VCaP (cell line): ENCODE results near the gene POLR2E.
A peak's percentile ranks its signal among the peaks of the same experiment; 100 is the strongest.

ENCODE experiments used
- H3K27ac ChIP-seq: fragments of 450-650 bp; 2 replicates; pipeline ENCODE4 v1.5.1; 2017
- TF ChIP-seq, protein P1 (sequence below): fragments of 450-650 bp; conservative IDR thresholded peaks from 2 replicates; pipeline ENCODE4 v1.5.1; 2017; ENCODE audit warnings: mild to moderate bottlenecking, moderate library complexity

Gene POLR2E

DNA sequence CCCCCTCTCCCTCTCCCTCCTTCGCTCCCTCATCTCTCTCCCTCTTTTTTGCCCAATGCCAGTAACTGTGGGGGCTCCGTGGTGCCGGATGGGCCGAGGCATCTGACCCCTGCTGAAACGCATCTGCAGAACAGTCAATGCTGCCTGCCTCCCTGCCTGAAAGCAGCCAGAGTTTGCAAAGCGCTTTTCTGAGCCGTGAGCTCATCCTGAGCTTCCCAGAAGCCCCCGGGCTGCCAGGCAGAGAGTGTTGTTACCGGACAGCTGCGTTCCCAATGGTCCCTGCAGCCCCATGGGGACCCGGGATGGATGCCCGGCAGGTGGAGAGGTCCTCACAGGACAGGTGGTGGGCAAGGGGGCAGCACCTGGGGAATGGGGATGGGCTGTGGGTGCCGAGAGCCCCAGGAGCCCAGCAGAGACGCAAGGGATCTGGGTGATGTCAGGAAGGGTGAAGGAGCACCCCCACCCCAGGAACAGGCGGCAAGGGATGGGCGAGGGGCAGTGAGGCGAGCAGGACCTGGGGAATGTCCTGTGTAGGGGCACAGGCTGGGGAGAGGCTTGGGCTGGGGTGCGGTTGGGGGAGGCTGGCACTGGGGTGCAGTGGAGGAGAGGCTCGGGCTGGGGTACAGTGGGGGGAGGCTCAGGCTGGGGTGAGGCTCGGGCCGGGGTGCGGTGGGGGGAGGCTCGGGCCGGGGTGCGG lies 41.6 kb upstream of the POLR2E start:
- H3K27ac ChIP-seq: no peak overlapping the region
- TF ChIP-seq, protein P1, sequence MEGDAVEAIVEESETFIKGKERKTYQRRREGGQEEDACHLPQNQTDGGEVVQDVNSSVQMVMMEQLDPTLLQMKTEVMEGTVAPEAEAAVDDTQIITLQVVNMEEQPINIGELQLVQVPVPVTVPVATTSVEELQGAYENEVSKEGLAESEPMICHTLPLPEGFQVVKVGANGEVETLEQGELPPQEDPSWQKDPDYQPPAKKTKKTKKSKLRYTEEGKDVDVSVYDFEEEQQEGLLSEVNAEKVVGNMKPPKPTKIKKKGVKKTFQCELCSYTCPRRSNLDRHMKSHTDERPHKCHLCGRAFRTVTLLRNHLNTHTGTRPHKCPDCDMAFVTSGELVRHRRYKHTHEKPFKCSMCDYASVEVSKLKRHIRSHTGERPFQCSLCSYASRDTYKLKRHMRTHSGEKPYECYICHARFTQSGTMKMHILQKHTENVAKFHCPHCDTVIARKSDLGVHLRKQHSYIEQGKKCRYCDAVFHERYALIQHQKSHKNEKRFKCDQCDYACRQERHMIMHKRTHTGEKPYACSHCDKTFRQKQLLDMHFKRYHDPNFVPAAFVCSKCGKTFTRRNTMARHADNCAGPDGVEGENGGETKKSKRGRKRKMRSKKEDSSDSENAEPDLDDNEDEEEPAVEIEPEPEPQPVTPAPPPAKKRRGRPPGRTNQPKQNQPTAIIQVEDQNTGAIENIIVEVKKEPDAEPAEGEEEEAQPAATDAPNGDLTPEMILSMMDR: no peak

DNA sequence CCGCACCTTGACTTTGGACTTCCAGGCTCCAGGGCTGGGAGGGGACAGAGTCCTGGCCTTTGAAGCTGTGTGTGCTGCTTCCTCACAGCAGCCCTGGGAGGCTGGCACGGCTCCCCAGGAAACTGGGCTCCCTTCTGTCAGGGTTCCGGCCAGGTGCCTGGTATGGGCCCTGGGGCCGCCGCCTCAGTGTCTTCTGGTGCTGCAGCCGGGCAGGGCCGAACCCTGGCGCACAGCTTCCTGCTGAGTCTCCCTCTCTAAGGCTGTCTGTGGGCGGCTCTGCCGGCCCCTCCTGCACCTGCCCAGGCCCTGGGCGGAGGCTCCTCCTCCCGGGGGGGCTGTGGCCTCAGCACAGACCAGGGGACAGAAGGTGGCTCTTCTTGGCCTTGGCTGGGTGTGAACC lies 41.0 kb upstream of the POLR2E start:
- no peak overlapping the region for H3K27ac ChIP-seq
- TF ChIP-seq, protein P1: no peak

DNA sequence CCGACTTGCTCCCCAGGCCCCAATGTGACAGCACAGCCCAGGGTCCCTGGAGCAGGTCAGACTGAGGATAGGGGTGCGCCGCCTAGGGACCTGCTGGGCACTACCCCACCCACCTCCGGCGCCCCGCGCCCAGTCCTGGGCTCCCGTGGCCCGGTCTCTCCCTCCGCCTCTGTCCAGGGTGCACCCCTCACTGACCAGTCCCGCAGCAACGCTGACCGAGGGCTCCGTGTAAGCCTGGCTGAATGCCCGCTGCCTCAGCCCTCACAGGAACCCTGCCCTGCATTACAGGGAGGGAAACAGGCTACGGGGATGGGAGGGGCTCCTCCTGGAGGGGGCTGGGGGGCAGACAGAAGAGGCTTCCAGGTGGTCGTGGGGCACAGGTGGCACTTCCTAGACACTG lies 40.3 kb upstream of the POLR2E start:
- no peak overlapping the region for H3K27ac ChIP-seq
- TF ChIP-seq, protein P1: no peak

DNA sequence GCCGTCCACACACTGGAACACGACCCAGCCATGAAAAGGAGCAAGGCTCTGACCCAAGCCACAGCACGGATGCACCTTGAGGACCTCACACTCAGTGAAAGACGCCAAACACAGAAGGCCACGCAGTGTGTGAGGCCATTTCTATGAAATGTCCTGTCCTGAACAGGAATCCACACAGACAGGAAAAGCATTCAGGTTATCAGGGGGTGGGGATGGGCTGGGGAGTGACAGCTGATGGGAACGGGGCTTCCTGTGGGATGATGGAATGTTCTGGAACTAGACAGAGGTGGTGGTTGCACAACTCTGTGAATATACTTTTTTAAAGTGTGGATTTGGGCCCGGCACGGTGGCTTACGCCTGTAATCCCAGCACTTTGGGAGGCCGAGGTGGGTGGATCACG lies 39.3 kb upstream of the POLR2E start:
- H3K27ac ChIP-seq: no peak overlapping the region
- TF ChIP-seq, protein P1: no peak

DNA sequence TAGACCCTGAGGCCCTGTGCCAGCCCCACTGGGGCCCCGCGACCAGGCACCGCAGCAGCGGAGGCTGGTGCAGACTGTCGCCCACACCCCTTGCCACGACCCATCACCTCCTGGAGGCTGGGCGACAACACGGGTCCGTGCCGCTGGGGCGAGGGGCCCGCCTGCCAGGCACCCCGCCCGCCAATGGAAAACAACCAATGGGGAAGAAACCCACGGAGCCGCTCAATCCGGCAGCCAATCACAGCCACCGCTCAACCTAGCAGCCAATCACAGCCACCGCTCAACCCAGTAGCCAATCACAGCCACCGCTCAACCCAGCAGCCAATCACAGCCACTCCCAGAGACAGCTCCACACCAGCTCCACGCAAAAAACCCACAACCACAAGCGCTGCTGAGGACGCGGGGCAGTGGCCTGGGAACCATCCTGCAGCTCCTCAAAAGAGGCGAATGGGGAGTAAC lies 38.3 kb upstream of the POLR2E start:
- H3K27ac ChIP-seq: no peak overlapping the region

DNA sequence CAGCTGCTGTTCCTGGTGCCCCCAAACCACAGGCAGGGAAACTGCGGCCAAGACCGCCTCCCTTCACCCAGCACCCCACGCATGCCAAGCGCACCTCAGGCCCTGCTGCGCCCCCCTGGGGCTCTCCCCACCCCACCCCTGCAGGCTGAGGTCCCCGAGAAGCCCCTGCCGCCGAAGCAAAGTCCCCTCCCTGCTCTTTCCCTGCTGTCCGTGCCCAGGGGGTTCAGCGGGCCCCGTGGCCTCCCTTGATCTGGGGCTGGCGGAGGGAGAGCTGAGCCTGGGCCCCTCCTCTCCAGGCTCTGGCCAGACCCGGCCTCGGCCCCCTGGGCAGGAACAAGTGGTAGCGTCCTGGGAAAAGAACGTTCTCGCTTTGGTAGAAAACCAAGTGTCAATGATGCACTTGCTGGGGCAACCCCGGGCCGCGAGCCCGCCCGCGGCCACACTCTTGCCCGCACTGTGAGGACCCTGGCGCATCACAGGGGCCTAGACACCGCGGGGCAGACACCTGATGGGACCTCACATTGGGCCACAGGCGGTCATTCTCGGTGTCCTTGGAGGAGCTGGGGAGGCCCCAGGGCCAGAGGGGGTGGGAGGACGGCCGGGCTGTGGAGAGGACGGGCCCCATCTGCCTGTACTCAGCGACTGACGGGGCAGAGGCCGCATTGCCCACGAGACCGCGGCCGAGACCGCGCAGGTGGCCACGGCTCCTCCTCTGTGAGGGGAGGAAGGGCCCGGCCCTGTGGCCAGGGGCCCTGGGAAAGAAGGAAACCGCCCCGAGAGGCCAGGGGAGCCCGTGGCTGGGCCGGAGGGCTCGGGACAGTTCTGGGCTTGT lies 37.6 kb upstream of the POLR2E start:
- TF ChIP-seq, protein P1: no peak
- H3K27ac ChIP-seq: peak overlapping the region; percentile 72

More for the DNA sequence above, 38.3 kb upstream of the POLR2E start:
- TF ChIP-seq, protein P1: no peak

DNA sequence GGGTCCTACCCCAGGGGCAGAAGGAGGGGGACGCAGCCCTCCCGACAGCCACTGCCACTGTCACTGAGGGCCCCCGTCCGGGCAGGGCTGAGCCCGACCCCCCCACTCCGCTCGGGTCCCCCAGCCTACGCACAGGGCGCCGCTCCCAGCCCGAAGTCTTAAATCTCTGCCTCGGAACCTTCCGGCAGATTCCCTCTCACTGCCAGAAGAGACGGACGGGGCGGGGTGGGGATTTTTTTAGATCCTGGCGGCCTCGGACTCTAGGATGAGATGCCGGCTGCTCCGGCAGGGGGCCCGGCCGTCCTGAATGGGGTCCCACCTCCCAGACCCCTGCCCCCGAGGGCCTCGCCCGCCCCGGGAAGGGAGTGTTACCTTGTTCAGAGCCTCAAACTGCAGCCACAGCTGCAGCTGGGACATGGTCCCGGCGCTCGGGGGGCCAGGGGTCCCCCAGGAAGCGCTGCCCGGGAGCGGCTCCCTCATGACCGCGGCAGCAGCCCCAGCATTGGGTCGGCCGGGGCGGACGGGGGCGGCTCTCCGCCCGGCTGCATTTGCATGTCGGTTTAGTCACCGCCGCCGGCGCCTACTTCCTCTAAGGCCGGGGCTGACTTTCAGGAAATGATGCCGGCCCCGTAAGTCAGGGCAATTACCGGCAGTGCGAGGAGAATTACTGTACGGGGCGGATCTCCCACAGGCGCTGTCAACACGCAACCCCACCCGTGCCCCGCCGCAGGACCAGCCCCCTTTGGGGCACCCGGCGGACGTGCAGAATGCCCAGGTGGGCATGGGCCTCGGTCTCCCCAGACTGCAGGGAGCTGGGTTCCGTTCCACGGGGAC lies 36.8 kb upstream of the POLR2E start:
- H3K27ac ChIP-seq: peak overlapping the region; percentile 72
- TF ChIP-seq, protein P1: no peak; the same call in 1 of the 2 replicates
